H1 (cell line): ENCODE measurements around the gene SUCLG2.

Experiments used
- ATF3 ChIP-seq: IDR thresholded peaks from 2 replicates; pipeline ENCODE4 v1.6.1; 2011; ENCODE audit warnings: low read depth, mild to moderate bottlenecking, low read length; ENCODE audit not compliant: insufficient read depth
- HDAC2 ChIP-seq, 2 experiments: fragments of 300-600 bp in 1 of 2; sonication (generic) in 1 of 2; IDR thresholded peaks; 2 replicates each; pipeline ENCODE4 v1.6.1; 2011 to 2012; ENCODE audit warnings: low read depth in 2 of 2, low read length in 2 of 2, mild to moderate bottlenecking in 2 of 2, moderate library complexity in 2 of 2, borderline replicate concordance in 1 of 2, inconsistent platforms in 1 of 2
- JUN ChIP-seq: IDR thresholded peaks from 2 replicates; pipeline ENCODE4 v1.6.1; 2011; ENCODE audit warnings: low read depth, mild to moderate bottlenecking, improper control_type of control experiment, low read length
- POLR2A ChIP-seq, 2 experiments: IDR thresholded peaks; 1 replicate in 1 of 2; 2 replicates in 1 of 2; pipeline ENCODE4 v1.6.1; 2011; ENCODE audit warnings: low read depth in 2 of 2, low read length in 2 of 2, mild to moderate bottlenecking in 2 of 2; ENCODE audit errors: control extremely low read depth in 1 of 2
- RAD21 ChIP-seq, 2 experiments: IDR thresholded peaks in 1 of 2; conservative IDR thresholded peaks in 1 of 2; 2 replicates each; pipeline ENCODE4 v1.6.1; 2011; ENCODE audit warnings: low read depth in 2 of 2, low read length in 2 of 2, improper control_type of control experiment in 1 of 2, inconsistent platforms in 1 of 2, mild to moderate bottlenecking in 1 of 2, moderate library complexity in 1 of 2
- SAP30 ChIP-seq: fragments of 300-600 bp; sonication (generic); IDR thresholded peaks from 2 replicates; pipeline ENCODE4 v1.7.1; 2012; ENCODE audit warnings: low read length, moderate library complexity, mild to moderate bottlenecking, inconsistent platforms; ENCODE audit not compliant: insufficient read depth, insufficient replicate concordance
- SUZ12 ChIP-seq: fragments of 200-600 bp; sonication (generic); IDR thresholded peaks from 2 replicates; pipeline ENCODE4 v1.6.1; 2012; ENCODE audit warnings: mild to moderate bottlenecking, inconsistent platforms, low read length, moderate library complexity, mixed read lengths
- TF ChIP-seq, protein P1 (sequence below), 3 experiments: IDR thresholded peaks; 1 replicate in 2 of 3; 2 replicates in 1 of 3; pipeline versions ENCODE4 v1.5.1 to v1.6.1; 2011; ENCODE audit warnings: low read length in 3 of 3, mild to moderate bottlenecking in 3 of 3, inconsistent platforms in 2 of 3, low read depth in 1 of 3, moderate library complexity in 1 of 3; ENCODE audit not compliant: insufficient read depth in 1 of 3; ENCODE audit errors: control extremely low read depth in 1 of 3

- TF ChIP-seq, protein P1, sequence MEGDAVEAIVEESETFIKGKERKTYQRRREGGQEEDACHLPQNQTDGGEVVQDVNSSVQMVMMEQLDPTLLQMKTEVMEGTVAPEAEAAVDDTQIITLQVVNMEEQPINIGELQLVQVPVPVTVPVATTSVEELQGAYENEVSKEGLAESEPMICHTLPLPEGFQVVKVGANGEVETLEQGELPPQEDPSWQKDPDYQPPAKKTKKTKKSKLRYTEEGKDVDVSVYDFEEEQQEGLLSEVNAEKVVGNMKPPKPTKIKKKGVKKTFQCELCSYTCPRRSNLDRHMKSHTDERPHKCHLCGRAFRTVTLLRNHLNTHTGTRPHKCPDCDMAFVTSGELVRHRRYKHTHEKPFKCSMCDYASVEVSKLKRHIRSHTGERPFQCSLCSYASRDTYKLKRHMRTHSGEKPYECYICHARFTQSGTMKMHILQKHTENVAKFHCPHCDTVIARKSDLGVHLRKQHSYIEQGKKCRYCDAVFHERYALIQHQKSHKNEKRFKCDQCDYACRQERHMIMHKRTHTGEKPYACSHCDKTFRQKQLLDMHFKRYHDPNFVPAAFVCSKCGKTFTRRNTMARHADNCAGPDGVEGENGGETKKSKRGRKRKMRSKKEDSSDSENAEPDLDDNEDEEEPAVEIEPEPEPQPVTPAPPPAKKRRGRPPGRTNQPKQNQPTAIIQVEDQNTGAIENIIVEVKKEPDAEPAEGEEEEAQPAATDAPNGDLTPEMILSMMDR (IDR thresholded peaks at IDR 0.05; ENCODE audit: control extremely low read depth in 1 of 3, insufficient read depth in 1 of 3, low read depth in 1 of 3, low read length in 3 of 3), result no peak
- TF ChIP-seq RAD21 (IDR thresholded peaks at IDR 0.05 in 1 of 2, conservative IDR thresholded peaks at IDR 0.05 in 1 of 2; ENCODE audit: low read depth in 2 of 2, low read length in 2 of 2), result no peak
- TF ChIP-seq HDAC2 (IDR thresholded peaks at IDR 0.05; ENCODE audit: borderline replicate concordance in 1 of 2, low read depth in 2 of 2, low read length in 2 of 2), result no peak
- TF ChIP-seq JUN, result no peak
- TF ChIP-seq SUZ12, result no peak
- TF ChIP-seq ATF3, result no peak
- TF ChIP-seq POLR2A (IDR thresholded peaks at IDR 0.05; ENCODE audit: control extremely low read depth in 1 of 2, low read depth in 2 of 2, low read length in 2 of 2), result no peak
- no peak for TF ChIP-seq SAP30
Observed at GRCh38 chr3:67657192-67657591, 2.8 kb upstream of the SUCLG2 start.
